HAP-1 (cell line): Measurements from ENCODE around the gene SLC7A4.
"Not testable (repeated sequence)": the region's sequence is repeated elsewhere in the genome, so short reads cannot be mapped to it uniquely, and the experiment has no call there.

ENCODE experiments used
- DNase-seq, 2 experiments: peaks; one replicate each; pipeline ENCODE4 v3.0.0-alpha.2; 2016 to 2020; ENCODE audit warnings: low spot score in 2 of 2
- H3K27me3 ChIP-seq: fragments of 250-450 bp; sonication (Bioruptor Pico); 2 replicates; pipeline ENCODE4 v1.5.1; 2020; ENCODE audit warnings: low read depth, mild to moderate bottlenecking, moderate library complexity
- H3K36me3 ChIP-seq: fragments of 250-450 bp; sonication (Bioruptor Pico); replicated peaks from 2 replicates; pipeline ENCODE4 v1.5.1; 2020; ENCODE audit warnings: mild to moderate bottlenecking
- H3K4me1 ChIP-seq: fragments of 250-450 bp; sonication (Bioruptor Pico); 2 replicates; pipeline ENCODE4 v1.5.1; 2020; ENCODE audit warnings: mild to moderate bottlenecking
- H3K4me3 ChIP-seq: fragments of 250-450 bp; sonication (Bioruptor Pico); 2 replicates; pipeline ENCODE4 v1.5.1; 2020; ENCODE audit warnings: mild to moderate bottlenecking, moderate library complexity
- H3K9me3 ChIP-seq: fragments of 250-450 bp; sonication (Bioruptor Pico); 2 replicates; pipeline ENCODE4 v1.5.1; 2020; ENCODE audit warnings: mild to moderate bottlenecking, moderate library complexity
- in situ Hi-C: fragments of 300-500 bp; cut with MboI; formaldehyde crosslinking; loops from 3 replicates; pipeline ENCODE4 v1.14.3; 2020; ENCODE audit warnings: low sequenced_read_pairs, inconsistent platforms, mixed read lengths

SLC7A4 gene

GRCh38 chr22:21054046-21054713 lies 21.8 kb upstream of the SLC7A4 start:
- Histone ChIP-seq H3K36me3 (no peaks in the 10 kb centered on the region), H3K9me3 (no peaks in the 10 kb centered on the region), H3K4me3 (no peak overlapping the region), H3K4me1 (no peaks in the 10 kb centered on the region), H3K27me3 (no peaks in the 10 kb centered on the region)
- in situ Hi-C loops = no loop called here
- DNase-seq = no peak

GRCh38 chr22:21052715-21053459 lies 20.5 kb upstream of the SLC7A4 start:
- Histone ChIP-seq H3K36me3 (no peaks in the 10 kb centered on the region), H3K4me1 (no peaks in the 10 kb centered on the region), H3K4me3 (no peak overlapping the region), H3K9me3 (no peaks in the 10 kb centered on the region), H3K27me3 (no peaks in the 10 kb centered on the region)
- in situ Hi-C loops = no loop called here
- DNase-seq = no peak

- no peaks in the 10 kb centered on the region for H3K4me1 ChIP-seq
- H3K4me3 ChIP-seq = no peak overlapping the region
- H3K9me3 ChIP-seq = no peaks in the 10 kb centered on the region
- H3K27me3 ChIP-seq = no peaks in the 10 kb centered on the region
- in situ Hi-C loops = no loop called here
- no peak for DNase-seq
- H3K36me3 ChIP-seq = no peaks in the 10 kb centered on the region
These were observed 19.6 kb upstream of the SLC7A4 start for GRCh38 chr22:21051831-21052400.

GRCh38 chr22:21051145-21051830 lies 18.9 kb upstream of the SLC7A4 start:
- H3K36me3 ChIP-seq = no peaks in the 10 kb centered on the region
- DNase-seq = no peak
- no peaks in the 10 kb centered on the region for H3K4me1 ChIP-seq
- H3K9me3 ChIP-seq = no peaks in the 10 kb centered on the region
- H3K27me3 ChIP-seq = no peaks in the 10 kb centered on the region
- H3K4me3 ChIP-seq = no peak overlapping the region
- in situ Hi-C loops = no loop called here

- H3K27me3 ChIP-seq, in situ Hi-C loops, H3K4me1 ChIP-seq, H3K4me3 ChIP-seq, DNase-seq, H3K36me3 ChIP-seq, H3K9me3 ChIP-seq: not testable (repeated sequence)
These were observed 16.6 kb upstream of the SLC7A4 start for GRCh38 chr22:21048965-21049364.

GRCh38 chr22:21048448-21048847 lies 16.1 kb upstream of the SLC7A4 start:
- H3K4me3 ChIP-seq, H3K9me3 ChIP-seq, DNase-seq, in situ Hi-C loops, H3K27me3 ChIP-seq, H3K36me3 ChIP-seq, H3K4me1 ChIP-seq: not testable (repeated sequence)

GRCh38 chr22:21047730-21048129 lies 15.4 kb upstream of the SLC7A4 start:
- in situ Hi-C loops = no loop called here
- H3K4me3 ChIP-seq = no peak overlapping the region
- DNase-seq = no peak
- no peaks in the 10 kb centered on the region for H3K27me3 ChIP-seq
- peaks cover 4% of the 10 kb centered on the region; the same call in 1 of the 2 replicates for H3K4me1 ChIP-seq
- H3K36me3 ChIP-seq = no peaks in the 10 kb centered on the region
- no peaks in the 10 kb centered on the region for H3K9me3 ChIP-seq

GRCh38 chr22:21047035-21047661 lies 14.8 kb upstream of the SLC7A4 start:
- Histone ChIP-seq H3K4me1 (peaks cover 4% of the 10 kb centered on the region; the same call in 1 of the 2 replicates), H3K4me3 (no peak overlapping the region), H3K9me3 (no peaks in the 10 kb centered on the region), H3K27me3 (no peaks in the 10 kb centered on the region), H3K36me3 (no peaks in the 10 kb centered on the region)
- in situ Hi-C loops = no loop called here
- DNase-seq = no peak

- H3K4me3 ChIP-seq = peak within 1 kb of the TSS; percentile 41
- peak; percentile 88 to 96 for DNase-seq
- H3K4me1 ChIP-seq = peaks cover 4% of the 10 kb centered on the region; the same call in 1 of the 2 replicates
These were observed 13.4 kb upstream of the SLC7A4 start, which contains the start of gene LRRC74B for GRCh38 chr22:21045585-21046294. TSS of gene LRRC74B (plus strand) at chr22:21045946. CDS start at chr22:21045987, 41 bp downstream.

GRCh38 chr22:21044931-21045584 lies 12.7 kb upstream of the SLC7A4 start:
- H3K4me3 ChIP-seq = no peak overlapping the region
- H3K4me1 ChIP-seq = peaks cover 4% of the 10 kb centered on the region; the same call in 1 of the 2 replicates
- no peak for DNase-seq
- no peaks in the 10 kb centered on the region for H3K9me3 ChIP-seq
- in situ Hi-C loops = no loop called here
- H3K36me3 ChIP-seq = no peaks in the 10 kb centered on the region
- H3K27me3 ChIP-seq = no peaks in the 10 kb centered on the region

More at GRCh38 chr22:21045585-21046294, 13.4 kb upstream of the SLC7A4 start, which contains the start of gene LRRC74B:
- H3K27me3 ChIP-seq = no peaks in the 10 kb centered on the region
- in situ Hi-C loops = no loop called here
- H3K9me3 ChIP-seq = no peaks in the 10 kb centered on the region
- no peaks in the 10 kb centered on the region for H3K36me3 ChIP-seq

GRCh38 chr22:21043860-21044535 lies 11.6 kb upstream of the SLC7A4 start:
- DNase-seq = no peak
- Histone ChIP-seq H3K4me1 (peaks cover 4% of the 10 kb centered on the region; the same call in 1 of the 2 replicates), H3K27me3 (no peaks in the 10 kb centered on the region), H3K4me3 (no peak overlapping the region), H3K9me3 (no peaks in the 10 kb centered on the region), H3K36me3 (no peaks in the 10 kb centered on the region)
- in situ Hi-C loops = no loop called here
